Measurements from ENCODE around the gene NEMP2.

DNA sequence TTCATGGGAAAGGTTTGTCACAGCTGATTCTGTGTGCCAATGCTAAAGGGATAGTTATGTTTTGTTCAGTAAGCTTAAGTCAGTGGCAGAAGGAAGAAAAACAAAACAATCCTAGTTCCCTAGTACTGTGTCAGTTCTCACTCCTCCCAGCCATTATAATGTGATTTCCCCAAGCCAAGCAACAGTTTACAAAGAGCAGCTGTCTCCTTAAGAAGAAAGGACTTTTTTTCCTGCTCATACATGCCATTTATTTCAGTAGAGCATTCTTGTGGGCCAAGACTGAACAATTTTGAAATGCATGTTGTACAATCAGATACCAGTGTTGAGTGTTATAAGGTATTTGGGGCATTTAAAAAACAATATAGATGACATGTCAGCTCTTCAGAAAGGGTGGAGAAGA is 52.1 kb downstream of the NEMP2 start:
- TF ChIP-seq, protein P1, sequence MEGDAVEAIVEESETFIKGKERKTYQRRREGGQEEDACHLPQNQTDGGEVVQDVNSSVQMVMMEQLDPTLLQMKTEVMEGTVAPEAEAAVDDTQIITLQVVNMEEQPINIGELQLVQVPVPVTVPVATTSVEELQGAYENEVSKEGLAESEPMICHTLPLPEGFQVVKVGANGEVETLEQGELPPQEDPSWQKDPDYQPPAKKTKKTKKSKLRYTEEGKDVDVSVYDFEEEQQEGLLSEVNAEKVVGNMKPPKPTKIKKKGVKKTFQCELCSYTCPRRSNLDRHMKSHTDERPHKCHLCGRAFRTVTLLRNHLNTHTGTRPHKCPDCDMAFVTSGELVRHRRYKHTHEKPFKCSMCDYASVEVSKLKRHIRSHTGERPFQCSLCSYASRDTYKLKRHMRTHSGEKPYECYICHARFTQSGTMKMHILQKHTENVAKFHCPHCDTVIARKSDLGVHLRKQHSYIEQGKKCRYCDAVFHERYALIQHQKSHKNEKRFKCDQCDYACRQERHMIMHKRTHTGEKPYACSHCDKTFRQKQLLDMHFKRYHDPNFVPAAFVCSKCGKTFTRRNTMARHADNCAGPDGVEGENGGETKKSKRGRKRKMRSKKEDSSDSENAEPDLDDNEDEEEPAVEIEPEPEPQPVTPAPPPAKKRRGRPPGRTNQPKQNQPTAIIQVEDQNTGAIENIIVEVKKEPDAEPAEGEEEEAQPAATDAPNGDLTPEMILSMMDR (optimal IDR thresholded peaks at IDR 0.05 in 1 of 3, IDR thresholded peaks at IDR 0.05 in 1 of 3, conservative IDR thresholded peaks at IDR 0.05 in 1 of 3; ENCODE audit: extremely low read depth in 1 of 3, insufficient read depth in 2 of 3, low read length in 3 of 3) = no peak
- no peak for TF ChIP-seq EZH2 (IDR thresholded peaks at IDR 0.05; ENCODE audit: low read length)
